A549 (cell line): ENCODE measurements around the gene RCE1. TPM values are rescaled to one million over a fixed set of nuclear protein-coding genes. Genes with fewer than 3 reads are reported as not detected.

ENCODE experiments used
- ATAC-seq, 2 experiments: fragments of 200-7000 bp in 1 of 2; fragments of >200 bp in 1 of 2; cut with Nextera tagmentation in 1 of 2; cut with Tn5 transposase in 1 of 2; 3 replicates each; pipeline versions ENCODE4 v1.8.0 to v1.9.1; 2018 to 2020; ENCODE audit warnings: mild to moderate bottlenecking in 1 of 2, moderate library complexity in 1 of 2
- CTCF ChIA-PET: fragments of 300-600 bp; sonication (Branson Sonifier 250); formaldehyde crosslinking; extraction: SDS; loops from one replicate; lab custom pipeline; 2021; ENCODE audit warnings: antibody characterized with exemption, inconsistent platforms; lab: Yijun Ruan, JAX
- POLR2A ChIA-PET: fragments of 350-600 bp; formaldehyde crosslinking; extraction: SDS; loops from one replicate; lab custom pipeline; 2021; ENCODE audit warnings: antibody characterized with exemption, inconsistent platforms; lab: Yijun Ruan, JAX
- DNase-seq, 2 experiments: peaks; one replicate each; pipeline versions ENCODE4 v3.0.0 to v3.0.0-alpha.2; 2011 to 2016; ENCODE audit warnings: low read depth in 1 of 2, low spot score in 1 of 2
- FAIRE-seq: peaks from 2 replicates; lab custom pipeline; 2011; peaks lifted over from hg19 to GRCh38; lab: Jason Lieb, UNC
- H3K27ac ChIP-seq, 2 experiments: fragments of >200 bp; sonication (Bioruptor Twin); formaldehyde crosslinking; 3 replicates each; pipeline ENCODE4 v1.5.1; 2016 to 2017
- H3K4me1 ChIP-seq: fragments of >200 bp; sonication (Bioruptor Twin); formaldehyde crosslinking; 3 replicates; pipeline ENCODE4 v1.6.1; 2016
- H3K4me2 ChIP-seq: fragments of >200 bp; sonication (Bioruptor Twin); formaldehyde crosslinking; 3 replicates; pipeline ENCODE4 v1.6.1; 2016
- H3K4me3 ChIP-seq: fragments of >200 bp; sonication (Bioruptor Twin); formaldehyde crosslinking; 3 replicates; pipeline ENCODE4 v1.5.1; 2016
- H3K9me3 ChIP-seq: fragments of >200 bp; sonication (Bioruptor Twin); formaldehyde crosslinking; 3 replicates; pipeline ENCODE4 v1.6.1; 2016
- BCL3 ChIP-seq: fragments of >200 bp; sonication (Bioruptor Twin); formaldehyde crosslinking; IDR thresholded peaks from 3 replicates; pipeline ENCODE4 v1.6.1; 2016
- BHLHE40 ChIP-seq: IDR thresholded peaks from 2 replicates; pipeline ENCODE4 v1.6.1; 2012; ENCODE audit warnings: low read depth, low read length, inconsistent platforms
- CBX2 ChIP-seq: fragments of 200-600 bp; sonication (generic); IDR thresholded peaks from 2 replicates; pipeline ENCODE4 v1.6.1; 2016; ENCODE audit warnings: low read depth, mild to moderate bottlenecking, borderline replicate concordance
- CBX8 ChIP-seq: fragments of 200-600 bp; sonication (generic); IDR thresholded peaks from 2 replicates; pipeline ENCODE4 v1.6.1; 2016
- CHD4 ChIP-seq: fragments of 200-600 bp; sonication (generic); IDR thresholded peaks from 2 replicates; pipeline ENCODE4 v1.6.1; 2016; ENCODE audit warnings: antibody characterized with exemption, mild to moderate bottlenecking, borderline replicate concordance
- E2F6 ChIP-seq: IDR thresholded peaks from 2 replicates; pipeline ENCODE4 v1.6.1; 2012; ENCODE audit warnings: low read depth, borderline replicate concordance
- EHMT2 ChIP-seq: fragments of 200-600 bp; sonication (generic); IDR thresholded peaks from 2 replicates; pipeline ENCODE4 v1.6.1; 2016; ENCODE audit warnings: antibody characterized with exemption, low read depth, mild to moderate bottlenecking, moderate library complexity
- EP300 ChIP-seq, 2 experiments: fragments of >200 bp; sonication (Bioruptor Twin); formaldehyde crosslinking; IDR thresholded peaks; 2 replicates in 1 of 2; 3 replicates in 1 of 2; pipeline ENCODE4 v1.6.1; 2016 to 2017
- FOSL2 ChIP-seq, 2 experiments: fragments of 450-650 bp in 1 of 2; fragments of >200 bp in 1 of 2; sonication (Bioruptor Twin) in 1 of 2; formaldehyde crosslinking; IDR thresholded peaks; 2 replicates each; pipeline versions ENCODE4 v1.5.0 to v1.6.1; 2016 to 2020; ENCODE audit warnings: mild to moderate bottlenecking in 1 of 2, moderate library complexity in 1 of 2
- HOXA7 ChIP-seq: fragments of 250-450 bp; sonication (Bioruptor Pico); IDR thresholded peaks from 2 replicates; pipeline ENCODE4 v1.5.0; 2020; ENCODE audit warnings: mild to moderate bottlenecking, moderate library complexity
- HOXB5 ChIP-seq: fragments of 250-450 bp; sonication (Bioruptor Pico); IDR thresholded peaks from 2 replicates; pipeline ENCODE4 v1.5.0; 2020; ENCODE audit warnings: mild to moderate bottlenecking, moderate library complexity
- JUNB ChIP-seq: fragments of >200 bp; sonication (Bioruptor Twin); formaldehyde crosslinking; IDR thresholded peaks from 2 replicates; pipeline ENCODE4 v1.6.1; 2016
- NFE2L2 ChIP-seq: fragments of 150-350 bp; conservative IDR thresholded peaks from 2 replicates; pipeline ENCODE4 v1.6.1; 2014; ENCODE audit warnings: low read length
- PBX3 ChIP-seq: IDR thresholded peaks from 2 replicates; pipeline ENCODE4 v1.6.1; 2012
- POLR2A ChIP-seq: IDR thresholded peaks from 2 replicates; pipeline ENCODE4 v1.6.1; 2012; ENCODE audit warnings: mild to moderate bottlenecking, low read length
- POLR2AphosphoS2 ChIP-seq: conservative IDR thresholded peaks from 2 replicates; pipeline ENCODE4 v1.6.1; 2012; ENCODE audit warnings: low read length, improper control_type of control experiment, inconsistent platforms
- RARB ChIP-seq: fragments of 250-450 bp; sonication (Bioruptor Pico); IDR thresholded peaks from 2 replicates; pipeline ENCODE4 v1.8.0; 2021; ENCODE audit warnings: mild to moderate bottlenecking, moderate library complexity
- RCOR1 ChIP-seq: fragments of 150-350 bp; IDR thresholded peaks from 2 replicates; pipeline ENCODE4 v1.6.1; 2014; ENCODE audit warnings: antibody characterized with exemption, low read length, low read depth
- USF2 ChIP-seq: fragments of 450-650 bp; IDR thresholded peaks from 2 replicates; pipeline ENCODE4 v1.6.1; 2014; ENCODE audit warnings: antibody characterized with exemption
- ZFP36 ChIP-seq: fragments of 450-650 bp; IDR thresholded peaks from 2 replicates; pipeline ENCODE4 v1.6.1; 2014; ENCODE audit warnings: borderline replicate concordance; ENCODE audit not compliant: partially characterized antibody
- ZSCAN20 ChIP-seq: fragments of 250-450 bp; sonication (Bioruptor Pico); IDR thresholded peaks from 2 replicates; pipeline ENCODE4 v1.8.0; 2022; ENCODE audit warnings: mild to moderate bottlenecking, moderate library complexity
- WGBS: methylation state at CpG from one replicate; pipeline ENCODE4 v1.1.6; 2017; ENCODE audit errors: missing lambda C conversion rate; 5-methylcytosine and 5-hydroxymethylcytosine counted together
- polyA plus RNA-seq, 4 experiments: library from polyadenylated mRNA; depleted of rRNA in 3 of 4; stranded (reverse); fragments of >200 nt; fragmentation: RNase III in 1 of 4; extraction: RNeasy Plus Mini Kit Qiagen cat#74134 plus additional on column Dnase treatment in 1 of 4; gene quantifications; 2 replicates in 3 of 4; 3 replicates in 1 of 4; pipeline ENCODE4 v1.2.3, GENCODE V29; 2011 to 2017

RCE1 gene
- polyA plus RNA-seq, 2 of the 4 experiments (the other 2 are of a cell fraction) = 20.3 to 23.3 TPM

GRCh38 chr11:66847461-66848232 lies 4.4 kb downstream of the RCE1 start:
- FAIRE-seq = no peak
- CTCF ChIA-PET = interaction anchor here (1.4 to 2.3 kb wide), 2 partner anchors 19 to 128 kb away, joined by 4 to 9 read pairs; partner anchors contain the start of gene C11orf86
- H3K27ac ChIP-seq = no peak overlapping the region
- ATAC-seq = no peak
- H3K9me3 ChIP-seq = no peaks in the 10 kb centered on the region
- TF ChIP-seq POLR2AphosphoS2 (no peak), NFE2L2 (no peak), BHLHE40 (no peak), EHMT2 (no peak), RCOR1 (no peak), ZSCAN20 (CRISPR knock-in tag) (no peak), EP300 (IDR thresholded peaks at IDR 0.05) (no peak), HOXA7 (no peak), HOXB5 (CRISPR knock-in tag) (no peak), CHD4 (no peak)
- TF ChIP-seq, all 56 proteins: peak for 0
- Histone ChIP-seq H3K4me1 (peaks cover 22% of the 10 kb centered on the region; the same call in 2 of the 3 replicates), H3K4me2 (no peak overlapping the region), H3K4me3 (no peak overlapping the region)
- WGBS = 84% methylated on average over 14 of the region's 14 CpGs
- POLR2A ChIA-PET = no interaction called here
- no peak for DNase-seq

- Histone ChIP-seq H3K4me3 (no peak overlapping the region), H3K4me1 (peaks cover 22% of the 10 kb centered on the region; the same call in 2 of the 3 replicates), H3K27ac (no peak overlapping the region), H3K9me3 (no peaks in the 10 kb centered on the region), H3K4me2 (no peak overlapping the region)
- ATAC-seq (no peak), FAIRE-seq (no peak), DNase-seq (no peak)
- ChIA-PET CTCF (interaction anchor here (0.6 to 3.3 kb wide), 7 partner anchors 9 to 172 kb away, joined by 3 to 15 read pairs (median 4); partner anchors contain the start of gene C11orf86), POLR2A (interaction anchor here (1.3 kb wide), 1 partner anchor 127 kb away, joined by 3 read pairs; no protein-coding TSS in a partner anchor)
- WGBS = 94% methylated on average over 19 of the region's 28 CpGs
- TF ChIP-seq PBX3 (no peak), ZFP36 (no peak), CBX8 (no peak), USF2 (no peak), FOSL2 (IDR thresholded peaks at IDR 0.05) (no peak), FOSL2 (CRISPR knock-in tag; IDR thresholded peaks at IDR 0.05) (no peak), EP300 (IDR thresholded peaks at IDR 0.05) (no peak), E2F6 (no peak), RARB (CRISPR knock-in tag) (no peak), POLR2A (no peak), BCL3 (no peak), HOXA7 (no peak), JUNB (no peak), CBX2 (no peak)
Observed at GRCh38 chr11:66848671-66849500, 5.6 kb downstream of the RCE1 start.
